HT1080 (cell line): Measurements from ENCODE around the gene TRPM3. TPM values are rescaled to one million over a fixed set of nuclear protein-coding genes. Genes with fewer than 3 reads are reported as not detected.
A peak's percentile ranks its signal among the peaks of the same experiment; 100 is the strongest.

Source experiments
- DNase-seq: peaks from one replicate; pipeline ENCODE4 v3.0.0-alpha.2; 2015; ENCODE audit warnings: low read depth
- total RNA-seq: library from RNA; depleted of rRNA; stranded (reverse); fragments of >200 nt; shearing (Covaris generic); gene quantifications from 2 replicates; pipeline ENCODE4 v1.2.3, GENCODE V29; 2014

Gene TRPM3
- total RNA-seq, 1 experiment from 2014 or later: not detected

DNA sequence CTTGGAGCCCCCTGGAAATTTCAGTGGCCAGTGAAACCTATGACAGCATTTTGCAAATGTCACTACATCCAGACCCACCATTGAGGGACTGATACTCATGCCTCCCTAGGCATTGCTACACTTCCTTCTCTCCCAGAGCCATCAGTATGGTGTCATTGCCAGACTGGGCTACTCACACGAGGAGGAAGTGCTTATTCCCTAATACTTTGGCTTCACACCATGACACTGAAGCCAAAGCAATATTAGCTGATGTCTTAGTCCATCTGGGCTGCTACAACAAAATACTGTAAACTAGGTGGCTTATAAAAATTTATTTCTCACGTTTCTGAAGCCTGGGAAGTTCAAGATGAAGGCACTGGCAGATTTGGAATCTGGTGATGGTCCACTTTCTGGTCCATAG lies 22.6 kb downstream of the TRPM3 start:
- no peak for DNase-seq

DNA sequence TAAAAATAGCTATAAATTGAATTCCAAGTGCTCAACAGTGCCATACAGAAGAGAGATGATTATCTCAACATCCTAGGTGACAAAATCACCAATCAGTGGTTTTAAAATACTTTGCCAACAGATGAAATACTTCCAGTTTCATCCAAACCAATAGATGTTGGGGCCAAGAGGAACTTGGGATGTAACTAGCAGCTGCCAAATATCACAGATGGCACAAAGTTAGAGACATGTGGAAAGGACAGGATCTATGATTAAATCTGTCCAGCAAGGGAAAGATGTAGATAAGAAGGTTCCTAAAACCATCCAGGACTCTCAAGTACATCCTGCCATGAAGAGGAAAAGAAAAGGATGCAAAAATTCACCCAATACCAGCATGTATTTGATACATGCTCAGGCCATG lies 23.8 kb downstream of the TRPM3 start:
- no peak for DNase-seq

- DNase-seq: no peak
These were observed 24.9 kb downstream of the TRPM3 start for GRCh38 chr9:71096421-71097108.

DNA sequence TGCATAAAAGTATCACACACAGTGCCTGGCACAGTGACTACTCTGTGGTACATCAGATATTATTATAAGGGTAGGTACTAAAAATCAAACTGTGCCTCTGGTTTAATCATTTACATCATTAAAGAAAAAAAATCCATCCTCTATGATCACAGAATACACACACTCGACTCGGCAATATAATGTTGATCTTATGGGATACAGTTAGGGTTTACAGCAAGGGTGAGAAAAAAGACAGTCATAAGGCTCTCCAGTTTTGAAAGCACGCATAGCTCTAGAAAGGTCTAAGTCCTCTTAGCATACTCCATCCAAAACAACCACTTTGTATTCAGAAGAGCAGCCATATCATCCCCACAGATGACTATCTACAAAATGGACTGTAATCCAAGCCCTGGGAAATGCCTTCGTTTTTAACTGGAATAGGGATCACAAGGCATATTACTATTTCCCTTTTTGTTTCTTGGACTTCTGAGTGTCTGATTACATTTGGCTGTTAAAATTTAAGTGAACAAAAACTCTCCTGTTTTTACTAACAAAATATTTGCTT lies 26.6 kb downstream of the TRPM3 start:
- no peak for DNase-seq

DNA sequence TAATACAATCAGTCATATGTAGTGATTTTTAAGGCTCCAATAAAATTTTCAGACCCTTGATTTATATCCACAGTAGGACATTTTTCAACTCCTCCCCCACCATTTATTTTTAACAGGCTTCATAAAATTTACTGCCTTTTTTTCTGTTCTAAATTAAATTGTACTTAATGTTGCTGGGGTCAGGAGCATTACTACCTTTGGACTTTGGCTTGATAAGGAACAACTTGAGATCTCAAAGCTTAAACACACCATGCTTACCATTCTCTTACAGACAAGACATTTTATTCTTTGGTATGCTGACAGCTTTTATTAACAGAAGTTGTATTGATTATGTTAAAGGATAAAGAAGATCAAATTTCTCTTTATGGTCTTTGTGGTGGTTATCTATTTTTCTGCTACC lies 30.5 kb downstream of the TRPM3 start:
- DNase-seq: no peak

DNA sequence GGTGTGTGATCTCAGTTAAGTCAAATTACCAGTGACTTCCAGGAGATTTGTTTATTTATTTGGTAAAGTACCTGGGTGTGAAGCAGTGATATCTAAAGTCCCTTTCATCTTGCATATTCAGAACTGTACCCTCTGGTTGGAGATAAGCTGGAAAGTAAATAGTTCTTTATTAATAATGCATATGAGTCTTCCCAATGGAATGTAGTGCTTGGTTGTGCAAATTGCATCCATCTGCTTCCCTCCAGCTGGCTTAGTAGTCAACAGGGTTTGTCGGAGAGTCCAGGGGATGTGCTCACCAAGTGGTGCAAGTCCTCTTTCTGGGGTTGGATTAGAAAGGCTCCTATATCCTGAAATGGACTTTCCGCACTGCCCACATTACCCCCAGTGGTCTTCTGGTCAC lies 42.0 kb downstream of the TRPM3 start:
- no peak for DNase-seq

- no peak for DNase-seq
These were observed 45.3 kb downstream of the TRPM3 start for GRCh38 chr9:71076096-71076495.

DNA sequence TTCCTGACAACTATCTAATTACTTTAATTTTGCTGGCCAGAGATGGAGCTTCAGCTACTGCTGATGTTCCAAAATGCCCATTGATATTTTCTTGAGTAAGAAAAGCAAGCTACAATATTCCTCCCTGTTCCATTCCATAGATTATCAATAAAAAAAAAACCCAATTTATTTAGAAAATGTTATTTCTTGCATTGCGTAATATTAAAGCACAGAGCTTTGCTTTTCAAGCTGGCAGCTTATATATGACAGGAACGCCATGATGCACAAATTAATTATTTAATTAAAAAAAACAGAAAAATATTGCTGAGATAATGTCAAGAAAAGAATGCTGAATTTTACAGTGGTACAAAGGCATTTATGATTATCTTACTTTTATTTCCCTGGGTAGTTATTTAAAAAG lies 47.9 kb downstream of the TRPM3 start:
- DNase-seq: no peak

GRCh38 chr9:71072587-71072986 lies 48.8 kb downstream of the TRPM3 start:
- no peak for DNase-seq

DNA sequence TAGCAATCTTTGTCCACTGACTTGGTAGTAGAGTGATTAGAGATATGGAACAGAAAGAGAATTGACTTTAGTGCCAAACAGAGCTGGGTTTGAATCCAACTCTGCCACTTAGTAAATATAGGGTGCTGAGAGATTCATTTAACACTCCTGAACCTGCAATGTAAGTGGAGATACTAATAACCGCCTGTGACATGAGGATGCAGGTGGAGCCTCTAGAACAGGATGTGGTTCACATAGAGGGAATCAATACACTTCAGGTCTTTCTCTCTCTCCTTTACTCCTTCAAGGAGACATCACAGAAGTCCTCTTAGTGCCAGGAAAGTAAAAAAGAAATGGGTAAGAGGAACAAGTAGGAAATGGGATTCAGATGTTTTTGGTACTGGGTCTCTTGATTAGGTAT lies 49.8 kb downstream of the TRPM3 start:
- no peak for DNase-seq

- DNase-seq: no peak
These were observed 62.8 kb downstream of the TRPM3 start for GRCh38 chr9:71058660-71059059.

DNA sequence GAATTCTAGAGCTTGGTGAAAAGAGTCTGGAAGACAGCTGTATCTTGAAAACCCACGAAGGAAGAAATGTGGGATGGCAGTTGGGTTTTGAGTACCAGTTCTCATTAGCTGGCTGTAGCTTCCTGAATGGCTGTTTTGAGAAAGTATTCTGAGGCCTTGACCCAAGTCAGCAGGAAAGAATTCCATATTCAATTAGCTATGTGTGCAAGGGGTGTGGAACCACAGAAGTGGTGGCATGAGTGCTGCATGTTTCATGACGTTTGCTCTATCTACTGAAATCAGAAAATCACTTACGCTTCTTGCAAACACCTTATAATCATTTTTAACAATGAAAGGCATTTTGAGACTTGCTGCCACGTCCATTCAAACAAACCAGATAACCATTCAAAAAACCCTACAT lies 69.1 kb downstream of the TRPM3 start:
- no peak for DNase-seq

GRCh38 chr9:71048280-71048679 lies 73.1 kb downstream of the TRPM3 start:
- DNase-seq: no peak

GRCh38 chr9:71042448-71042990 lies 78.9 kb downstream of the TRPM3 start:
- no peak for DNase-seq

- DNase-seq: no peak
These were observed 83.9 kb downstream of the TRPM3 start for GRCh38 chr9:71037521-71037920.

GRCh38 chr9:71036501-71036900 lies 84.9 kb downstream of the TRPM3 start:
- DNase-seq: peak; percentile 38

DNA sequence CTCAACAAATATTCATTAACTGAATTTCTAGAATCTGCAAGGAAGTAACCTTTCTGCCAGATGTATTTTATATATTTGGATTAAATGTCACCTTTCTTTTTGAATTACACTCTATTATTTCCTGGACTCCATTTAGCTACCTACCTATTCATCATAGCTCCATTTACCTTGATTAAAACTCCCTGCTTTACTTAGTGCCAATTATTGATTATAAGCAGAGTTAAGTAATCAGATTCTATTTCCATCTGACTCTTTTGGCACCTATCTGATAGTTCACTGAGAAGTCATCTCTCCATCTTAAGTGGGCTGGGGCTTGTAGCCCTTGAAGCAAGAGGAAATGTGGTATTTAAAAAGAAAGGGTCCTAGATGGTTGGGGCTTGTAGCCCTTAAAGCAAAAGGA lies 88.6 kb downstream of the TRPM3 start:
- no peak for DNase-seq

GRCh38 chr9:71025728-71026127 lies 95.7 kb downstream of the TRPM3 start:
- no peak for DNase-seq

DNA sequence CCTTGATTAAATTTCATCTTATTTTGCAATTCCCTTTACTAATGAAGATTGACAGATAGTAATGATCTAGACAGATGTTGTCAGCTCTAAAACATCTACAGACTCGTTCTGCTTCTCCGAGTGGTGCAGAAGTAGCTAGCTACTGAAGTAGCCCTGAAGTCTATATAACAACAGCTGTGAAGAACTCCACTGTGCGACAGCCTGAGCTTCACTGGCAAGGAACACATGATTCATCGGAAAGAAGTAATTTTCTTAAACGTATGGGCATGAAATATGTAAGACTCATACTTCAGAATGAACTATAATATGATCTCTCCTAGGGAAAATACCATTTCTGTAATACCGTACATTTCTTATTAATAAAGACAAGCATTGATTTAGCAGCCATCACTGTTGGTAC lies 96.2 kb downstream of the TRPM3 start:
- DNase-seq: no peak

DNA sequence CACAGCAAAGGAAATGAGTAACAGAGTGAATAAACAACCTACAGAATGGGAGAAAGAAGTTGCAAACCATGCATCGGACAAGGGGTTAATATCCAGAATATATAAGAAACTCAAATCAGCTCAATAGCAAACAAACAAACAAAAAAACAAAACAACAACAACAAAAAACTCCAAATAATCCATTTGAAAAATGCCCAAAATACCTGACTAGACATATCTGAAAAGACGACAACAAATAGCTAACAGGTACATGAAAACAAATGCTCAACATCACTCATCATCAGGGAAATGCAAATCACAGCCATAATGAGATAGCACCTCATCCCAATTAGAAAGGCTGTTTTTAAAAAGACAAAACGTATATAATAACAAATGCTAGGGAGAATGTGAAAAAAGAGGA lies 111.2 kb downstream of the TRPM3 start:
- no peak for DNase-seq

DNA sequence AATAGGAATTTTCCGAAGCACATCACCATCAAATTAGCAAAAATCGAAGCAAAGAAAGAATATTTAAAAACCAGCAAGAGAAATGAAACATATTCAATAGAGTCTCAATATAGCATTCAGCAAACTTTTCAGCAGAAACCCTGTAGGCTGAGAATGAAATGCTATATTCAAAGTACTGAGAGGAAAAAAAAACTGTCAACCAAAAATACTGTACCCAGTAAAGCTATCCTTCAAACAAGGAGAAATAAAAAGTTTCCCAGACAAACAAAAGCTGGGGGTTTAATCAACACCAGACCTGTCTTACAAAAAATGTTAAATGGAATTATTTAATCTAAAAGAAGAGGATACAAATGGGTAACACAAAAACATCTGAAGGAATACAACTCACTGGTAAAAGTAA lies 116.0 kb downstream of the TRPM3 start:
- no peak for DNase-seq

GRCh38 chr9:71004196-71004595 lies 117.2 kb downstream of the TRPM3 start:
- peak; percentile 84 for DNase-seq

DNA sequence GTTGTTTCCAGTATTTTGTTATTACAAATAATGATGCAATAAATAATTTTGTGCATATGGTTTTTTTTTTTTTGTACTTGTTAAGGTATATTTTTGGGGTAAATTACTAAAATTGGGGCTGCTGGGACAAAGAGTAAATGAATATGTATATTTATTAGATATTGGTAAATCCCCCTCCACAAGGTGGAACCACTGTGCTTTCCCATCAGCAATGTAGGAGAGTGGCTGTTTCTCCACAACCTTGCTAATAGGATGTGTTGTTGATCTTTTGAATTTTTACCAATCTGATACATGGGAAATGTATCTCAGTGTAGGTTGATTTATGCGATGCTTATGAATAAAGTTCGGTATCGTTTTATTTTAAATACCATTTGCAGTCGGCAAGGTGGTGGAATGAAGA lies 118.1 kb downstream of the TRPM3 start:
- no peak for DNase-seq
